Measurements from ENCODE around the gene ADAP1.

- TF ChIP-seq EZH2 (IDR thresholded peaks at IDR 0.05; ENCODE audit: insufficient read depth, poor library complexity, severe bottlenecking), result no peak
- no peak for TF ChIP-seq EZH2phosphoT487 (IDR thresholded peaks at IDR 0.05; ENCODE audit: insufficient read depth, low read depth)
Observed at GRCh38 chr7:963236-964078, 9.0 kb upstream of the ADAP1 start.
